ENCODE data around the gene ACADM.
"Not testable (repeated sequence)": the region's sequence is repeated elsewhere in the genome, so short reads cannot be mapped to it uniquely, and the experiment has no call there.

Gene ACADM

GRCh38 chr1:75724472-75725022, at the start of gene ACADM:
TSS of gene ACADM (plus strand) at chr1:75724709. CDS start at chr1:75724788, 79 bp downstream.
- peak; percentile 81 for DNase-seq (ENCODE audit: low spot score)

- no peak for DNase-seq (ENCODE audit: low spot score)
Measured at GRCh38 chr1:75677443-75677842, 47.1 kb upstream of the ACADM start.

GRCh38 chr1:75677964-75678363, 46.5 kb upstream of the ACADM start:
- not testable (repeated sequence) for DNase-seq (ENCODE audit: low spot score)

- DNase-seq (ENCODE audit: low spot score), result no peak
Measured at GRCh38 chr1:75690547-75690946, 34.0 kb upstream of the ACADM start.

GRCh38 chr1:75693551-75693950, 31.0 kb upstream of the ACADM start:
- DNase-seq (ENCODE audit: low spot score), result no peak

GRCh38 chr1:75696000-75696399, 28.5 kb upstream of the ACADM start:
- DNase-seq (ENCODE audit: low spot score), result no peak

GRCh38 chr1:75707191-75707590, 17.3 kb upstream of the ACADM start:
- DNase-seq (ENCODE audit: low spot score), result no peak

GRCh38 chr1:75708910-75709309, 15.6 kb upstream of the ACADM start:
- no peak for DNase-seq (ENCODE audit: low spot score)

- DNase-seq (ENCODE audit: low spot score), result no peak
Measured at GRCh38 chr1:75710832-75711231, 13.7 kb upstream of the ACADM start.

- no peak for DNase-seq (ENCODE audit: low spot score)
Measured at GRCh38 chr1:75711846-75712245, 12.7 kb upstream of the ACADM start.

GRCh38 chr1:75712306-75712705, 12.2 kb upstream of the ACADM start:
- no peak for DNase-seq (ENCODE audit: low spot score)

GRCh38 chr1:75719810-75720209, 4.7 kb upstream of the ACADM start:
- no peak for DNase-seq (ENCODE audit: low spot score)

- no peak for DNase-seq (ENCODE audit: low spot score)
Measured at GRCh38 chr1:75720325-75720724, 4.2 kb upstream of the ACADM start.

GRCh38 chr1:75720820-75721219, 3.7 kb upstream of the ACADM start:
- DNase-seq (ENCODE audit: low spot score), result no peak

- DNase-seq (ENCODE audit: low spot score), result not testable (repeated sequence)
Measured at GRCh38 chr1:75722246-75722645, 2.3 kb upstream of the ACADM start.

- DNase-seq (ENCODE audit: low spot score), result no peak
Measured at GRCh38 chr1:75722966-75723365, 1.5 kb upstream of the ACADM start.

- peak; percentile 62 for DNase-seq (ENCODE audit: low spot score)
Measured at GRCh38 chr1:75723989-75724471, 479 bp upstream of the ACADM start.

GRCh38 chr1:75725266-75725665, 757 bp downstream of the ACADM start:
- DNase-seq (ENCODE audit: low spot score), result no peak

- no peak for DNase-seq (ENCODE audit: low spot score)
Measured at GRCh38 chr1:75725861-75726361, 1.4 kb downstream of the ACADM start.

GRCh38 chr1:75727571-75727970, 3.1 kb downstream of the ACADM start:
- DNase-seq (ENCODE audit: low spot score), result no peak

GRCh38 chr1:75730432-75730831, 5.9 kb downstream of the ACADM start:
- DNase-seq (ENCODE audit: low spot score), result no peak

GRCh38 chr1:75731881-75732280, 7.4 kb downstream of the ACADM start:
- DNase-seq (ENCODE audit: low spot score), result no peak

- DNase-seq (ENCODE audit: low spot score), result no peak
Measured at GRCh38 chr1:75732703-75733102, 8.2 kb downstream of the ACADM start.

GRCh38 chr1:75733661-75734060, 9.2 kb downstream of the ACADM start:
- no peak for DNase-seq (ENCODE audit: low spot score)

Data from CD4-positive, alpha-beta T cell treated with Interleukin-15 for 4 hours (primary cell).